ENCODE results near the gene NKX6-2.

DNA sequence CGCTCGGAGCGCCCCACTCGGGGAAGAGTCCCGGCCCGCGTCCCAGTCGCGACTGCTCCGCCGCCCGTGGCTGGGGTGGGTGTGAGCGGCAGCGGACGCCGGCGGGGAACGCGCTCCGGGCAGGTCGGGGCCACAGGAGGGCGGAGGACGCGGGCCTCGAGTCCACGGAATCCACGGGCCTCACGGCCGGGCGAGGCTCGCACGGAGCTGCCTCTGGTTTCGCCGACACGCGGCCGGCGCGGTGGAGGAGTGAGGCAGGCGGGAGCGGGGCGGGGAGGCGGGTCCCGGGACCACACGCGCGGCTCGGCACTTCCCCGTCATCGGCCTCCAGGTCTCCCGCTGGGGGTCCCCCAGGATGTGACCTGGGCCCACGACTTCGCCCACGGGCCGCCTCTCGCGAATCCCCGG lies 533 bp upstream of the NKX6-2 start:
- TF ChIP-seq ZNF341 (tag by site-specific recombination; IDR thresholded peaks at IDR 0.05; ENCODE audit: low read depth) (no peak), ZNF24 (tag by site-specific recombination; IDR thresholded peaks at IDR 0.05) (no peak), SCRT2 (tag by site-specific recombination; IDR thresholded peaks at IDR 0.05) (no peak), ZNF155 (tag by site-specific recombination; IDR thresholded peaks at IDR 0.05) (no peak), ZBTB48 (tag by site-specific recombination; IDR thresholded peaks at IDR 0.05) (no peak), ZNF660 (tag by site-specific recombination; IDR thresholded peaks at IDR 0.05) (no peak), ZIC2 (tag by site-specific recombination; IDR thresholded peaks at IDR 0.05) (no peak), ZNF274 (IDR thresholded peaks at IDR 0.05; ENCODE audit: low read length) (no peak), ZNF274 (tag by site-specific recombination; IDR thresholded peaks at IDR 0.05; ENCODE audit: borderline replicate concordance) (no peak), ZNF530 (tag by site-specific recombination; IDR thresholded peaks at IDR 0.05; ENCODE audit: low read depth) (no peak)
- TF ChIP-seq, protein P1, sequence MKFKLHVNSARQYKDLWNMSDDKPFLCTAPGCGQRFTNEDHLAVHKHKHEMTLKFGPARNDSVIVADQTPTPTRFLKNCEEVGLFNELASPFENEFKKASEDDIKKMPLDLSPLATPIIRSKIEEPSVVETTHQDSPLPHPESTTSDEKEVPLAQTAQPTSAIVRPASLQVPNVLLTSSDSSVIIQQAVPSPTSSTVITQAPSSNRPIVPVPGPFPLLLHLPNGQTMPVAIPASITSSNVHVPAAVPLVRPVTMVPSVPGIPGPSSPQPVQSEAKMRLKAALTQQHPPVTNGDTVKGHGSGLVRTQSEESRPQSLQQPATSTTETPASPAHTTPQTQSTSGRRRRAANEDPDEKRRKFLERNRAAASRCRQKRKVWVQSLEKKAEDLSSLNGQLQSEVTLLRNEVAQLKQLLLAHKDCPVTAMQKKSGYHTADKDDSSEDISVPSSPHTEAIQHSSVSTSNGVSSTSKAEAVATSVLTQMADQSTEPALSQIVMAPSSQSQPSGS (tag by site-specific recombination; IDR thresholded peaks at IDR 0.05; ENCODE audit: low read depth): no peak
- TF ChIP-seq, protein P2, sequence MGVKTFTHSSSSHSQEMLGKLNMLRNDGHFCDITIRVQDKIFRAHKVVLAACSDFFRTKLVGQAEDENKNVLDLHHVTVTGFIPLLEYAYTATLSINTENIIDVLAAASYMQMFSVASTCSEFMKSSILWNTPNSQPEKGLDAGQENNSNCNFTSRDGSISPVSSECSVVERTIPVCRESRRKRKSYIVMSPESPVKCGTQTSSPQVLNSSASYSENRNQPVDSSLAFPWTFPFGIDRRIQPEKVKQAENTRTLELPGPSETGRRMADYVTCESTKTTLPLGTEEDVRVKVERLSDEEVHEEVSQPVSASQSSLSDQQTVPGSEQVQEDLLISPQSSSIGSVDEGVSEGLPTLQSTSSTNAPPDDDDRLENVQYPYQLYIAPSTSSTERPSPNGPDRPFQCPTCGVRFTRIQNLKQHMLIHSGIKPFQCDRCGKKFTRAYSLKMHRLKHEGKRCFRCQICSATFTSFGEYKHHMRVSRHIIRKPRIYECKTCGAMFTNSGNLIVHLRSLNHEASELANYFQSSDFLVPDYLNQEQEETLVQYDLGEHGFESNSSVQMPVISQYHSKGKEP (tag by site-specific recombination; IDR thresholded peaks at IDR 0.05): no peak
- TF ChIP-seq, protein P3, sequence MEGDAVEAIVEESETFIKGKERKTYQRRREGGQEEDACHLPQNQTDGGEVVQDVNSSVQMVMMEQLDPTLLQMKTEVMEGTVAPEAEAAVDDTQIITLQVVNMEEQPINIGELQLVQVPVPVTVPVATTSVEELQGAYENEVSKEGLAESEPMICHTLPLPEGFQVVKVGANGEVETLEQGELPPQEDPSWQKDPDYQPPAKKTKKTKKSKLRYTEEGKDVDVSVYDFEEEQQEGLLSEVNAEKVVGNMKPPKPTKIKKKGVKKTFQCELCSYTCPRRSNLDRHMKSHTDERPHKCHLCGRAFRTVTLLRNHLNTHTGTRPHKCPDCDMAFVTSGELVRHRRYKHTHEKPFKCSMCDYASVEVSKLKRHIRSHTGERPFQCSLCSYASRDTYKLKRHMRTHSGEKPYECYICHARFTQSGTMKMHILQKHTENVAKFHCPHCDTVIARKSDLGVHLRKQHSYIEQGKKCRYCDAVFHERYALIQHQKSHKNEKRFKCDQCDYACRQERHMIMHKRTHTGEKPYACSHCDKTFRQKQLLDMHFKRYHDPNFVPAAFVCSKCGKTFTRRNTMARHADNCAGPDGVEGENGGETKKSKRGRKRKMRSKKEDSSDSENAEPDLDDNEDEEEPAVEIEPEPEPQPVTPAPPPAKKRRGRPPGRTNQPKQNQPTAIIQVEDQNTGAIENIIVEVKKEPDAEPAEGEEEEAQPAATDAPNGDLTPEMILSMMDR (tag by site-specific recombination; IDR thresholded peaks at IDR 0.05): no peak
- TF ChIP-seq, protein P4, sequence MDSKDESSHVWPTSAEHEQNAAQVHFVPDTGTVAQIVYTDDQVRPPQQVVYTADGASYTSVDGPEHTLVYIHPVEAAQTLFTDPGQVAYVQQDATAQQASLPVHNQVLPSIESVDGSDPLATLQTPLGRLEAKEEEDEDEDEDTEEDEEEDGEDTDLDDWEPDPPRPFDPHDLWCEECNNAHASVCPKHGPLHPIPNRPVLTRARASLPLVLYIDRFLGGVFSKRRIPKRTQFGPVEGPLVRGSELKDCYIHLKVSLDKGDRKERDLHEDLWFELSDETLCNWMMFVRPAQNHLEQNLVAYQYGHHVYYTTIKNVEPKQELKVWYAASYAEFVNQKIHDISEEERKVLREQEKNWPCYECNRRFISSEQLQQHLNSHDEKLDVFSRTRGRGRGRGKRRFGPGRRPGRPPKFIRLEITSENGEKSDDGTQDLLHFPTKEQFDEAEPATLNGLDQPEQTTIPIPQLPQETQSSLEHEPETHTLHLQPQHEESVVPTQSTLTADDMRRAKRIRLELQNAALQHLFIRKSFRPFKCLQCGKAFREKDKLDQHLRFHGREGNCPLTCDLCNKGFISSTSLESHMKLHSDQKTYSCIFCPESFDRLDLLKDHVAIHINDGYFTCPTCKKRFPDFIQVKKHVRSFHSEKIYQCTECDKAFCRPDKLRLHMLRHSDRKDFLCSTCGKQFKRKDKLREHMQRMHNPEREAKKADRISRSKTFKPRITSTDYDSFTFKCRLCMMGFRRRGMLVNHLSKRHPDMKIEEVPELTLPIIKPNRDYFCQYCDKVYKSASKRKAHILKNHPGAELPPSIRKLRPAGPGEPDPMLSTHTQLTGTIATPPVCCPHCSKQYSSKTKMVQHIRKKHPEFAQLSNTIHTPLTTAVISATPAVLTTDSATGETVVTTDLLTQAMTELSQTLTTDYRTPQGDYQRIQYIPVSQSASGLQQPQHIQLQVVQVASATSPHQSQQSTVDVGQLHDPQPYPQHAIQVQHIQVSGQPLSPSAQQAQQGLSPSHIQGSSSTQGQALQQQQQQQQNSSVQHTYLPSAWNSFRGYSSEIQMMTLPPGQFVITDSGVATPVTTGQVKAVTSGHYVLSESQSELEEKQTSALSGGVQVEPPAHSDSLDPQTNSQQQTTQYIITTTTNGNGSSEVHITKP (tag by site-specific recombination; IDR thresholded peaks at IDR 0.05): no peak
- TF ChIP-seq, protein P5, sequence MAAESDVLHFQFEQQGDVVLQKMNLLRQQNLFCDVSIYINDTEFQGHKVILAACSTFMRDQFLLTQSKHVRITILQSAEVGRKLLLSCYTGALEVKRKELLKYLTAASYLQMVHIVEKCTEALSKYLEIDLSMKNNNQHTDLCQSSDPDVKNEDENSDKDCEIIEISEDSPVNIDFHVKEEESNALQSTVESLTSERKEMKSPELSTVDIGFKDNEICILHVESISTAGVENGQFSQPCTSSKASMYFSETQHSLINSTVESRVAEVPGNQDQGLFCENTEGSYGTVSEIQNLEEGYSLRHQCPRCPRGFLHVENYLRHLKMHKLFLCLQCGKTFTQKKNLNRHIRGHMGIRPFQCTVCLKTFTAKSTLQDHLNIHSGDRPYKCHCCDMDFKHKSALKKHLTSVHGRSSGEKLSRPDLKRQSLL (tag by site-specific recombination; IDR thresholded peaks at IDR 0.05): no peak

All from HEK293 (cell line).